Osteocyte (in vitro differentiated cells): ENCODE measurements around the gene PDE4B. TPM values are rescaled to one million over a fixed set of nuclear protein-coding genes. Genes with fewer than 3 reads are reported as not detected.

ENCODE experiments used
- DNase-seq: peaks from one replicate; pipeline ENCODE4 v3.0.0; 2021; ENCODE audit warnings: mixed read lengths; ENCODE audit not compliant: unreplicated experiment; ENCODE audit errors: extremely low spot score
- H3K27ac Mint-ChIP-seq: one replicate; pipeline ENCODE4 v1.8.0; 2021; ENCODE audit warnings: mild to moderate bottlenecking, mixed read lengths; ENCODE audit not compliant: unreplicated experiment
- H3K27me3 Mint-ChIP-seq: one replicate; pipeline ENCODE4 v1.8.0; 2021; ENCODE audit warnings: mixed read lengths; ENCODE audit not compliant: unreplicated experiment
- H3K36me3 Mint-ChIP-seq: one replicate; pipeline ENCODE4 v1.8.0; 2021; ENCODE audit warnings: mixed read lengths; ENCODE audit not compliant: unreplicated experiment
- H3K4me1 Mint-ChIP-seq: one replicate; pipeline ENCODE4 v1.8.0; 2021; ENCODE audit warnings: mixed read lengths; ENCODE audit not compliant: unreplicated experiment
- H3K4me3 Mint-ChIP-seq: one replicate; pipeline ENCODE4 v1.8.0; 2021; ENCODE audit warnings: mild to moderate bottlenecking, moderate library complexity, mixed read lengths; ENCODE audit not compliant: unreplicated experiment
- H3K9me3 Mint-ChIP-seq: one replicate; pipeline ENCODE4 v1.8.0; 2021; ENCODE audit warnings: mixed read lengths; ENCODE audit not compliant: unreplicated experiment
- total RNA-seq: library from RNA; stranded (reverse); gene quantifications from 2 replicates; pipeline ENCODE4 v1.2.1, GENCODE V29; 2021
- TF ChIP-seq, protein P1 (sequence below): fragments of 200-600 bp; sonication (generic); IDR thresholded peaks from 2 replicates; pipeline ENCODE4 v1.5.0; 2021; ENCODE audit warnings: antibody characterized with exemption, mild to moderate bottlenecking, moderate library complexity

Gene PDE4B
- total RNA-seq, 1 donor from 2014 or later: 53.1 TPM

DNA sequence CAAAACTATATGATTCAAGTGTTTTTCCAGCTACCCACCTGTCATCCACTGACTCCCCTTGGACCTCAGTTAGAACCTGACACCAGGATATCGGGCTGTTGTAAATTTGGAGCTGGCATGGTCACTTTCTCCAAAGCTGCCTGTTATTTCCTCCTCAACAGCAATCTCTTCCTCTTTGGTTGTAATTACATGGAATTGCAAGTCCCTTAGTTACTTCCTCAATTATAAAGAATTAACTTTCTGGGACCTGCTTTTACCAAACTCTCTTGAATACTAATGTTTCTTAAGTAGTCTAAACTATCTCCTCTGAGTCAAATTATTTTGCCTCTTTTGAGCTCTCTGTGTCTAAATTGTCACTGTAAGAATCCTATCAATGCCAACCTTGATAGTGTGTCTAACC is 590.9 kb downstream of the PDE4B start:
- Mint-ChIP-seq H3K4me3 (no peak overlapping the region), H3K36me3 (no peaks in the 10 kb centered on the region), H3K27me3 (no peaks in the 10 kb centered on the region), H3K27ac (no peak overlapping the region), H3K9me3 (peaks cover 13% of the 10 kb centered on the region), H3K4me1 (peaks cover 9% of the 10 kb centered on the region)
- DNase-seq: no peak
- TF ChIP-seq, protein P1, sequence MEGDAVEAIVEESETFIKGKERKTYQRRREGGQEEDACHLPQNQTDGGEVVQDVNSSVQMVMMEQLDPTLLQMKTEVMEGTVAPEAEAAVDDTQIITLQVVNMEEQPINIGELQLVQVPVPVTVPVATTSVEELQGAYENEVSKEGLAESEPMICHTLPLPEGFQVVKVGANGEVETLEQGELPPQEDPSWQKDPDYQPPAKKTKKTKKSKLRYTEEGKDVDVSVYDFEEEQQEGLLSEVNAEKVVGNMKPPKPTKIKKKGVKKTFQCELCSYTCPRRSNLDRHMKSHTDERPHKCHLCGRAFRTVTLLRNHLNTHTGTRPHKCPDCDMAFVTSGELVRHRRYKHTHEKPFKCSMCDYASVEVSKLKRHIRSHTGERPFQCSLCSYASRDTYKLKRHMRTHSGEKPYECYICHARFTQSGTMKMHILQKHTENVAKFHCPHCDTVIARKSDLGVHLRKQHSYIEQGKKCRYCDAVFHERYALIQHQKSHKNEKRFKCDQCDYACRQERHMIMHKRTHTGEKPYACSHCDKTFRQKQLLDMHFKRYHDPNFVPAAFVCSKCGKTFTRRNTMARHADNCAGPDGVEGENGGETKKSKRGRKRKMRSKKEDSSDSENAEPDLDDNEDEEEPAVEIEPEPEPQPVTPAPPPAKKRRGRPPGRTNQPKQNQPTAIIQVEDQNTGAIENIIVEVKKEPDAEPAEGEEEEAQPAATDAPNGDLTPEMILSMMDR: no peak

DNA sequence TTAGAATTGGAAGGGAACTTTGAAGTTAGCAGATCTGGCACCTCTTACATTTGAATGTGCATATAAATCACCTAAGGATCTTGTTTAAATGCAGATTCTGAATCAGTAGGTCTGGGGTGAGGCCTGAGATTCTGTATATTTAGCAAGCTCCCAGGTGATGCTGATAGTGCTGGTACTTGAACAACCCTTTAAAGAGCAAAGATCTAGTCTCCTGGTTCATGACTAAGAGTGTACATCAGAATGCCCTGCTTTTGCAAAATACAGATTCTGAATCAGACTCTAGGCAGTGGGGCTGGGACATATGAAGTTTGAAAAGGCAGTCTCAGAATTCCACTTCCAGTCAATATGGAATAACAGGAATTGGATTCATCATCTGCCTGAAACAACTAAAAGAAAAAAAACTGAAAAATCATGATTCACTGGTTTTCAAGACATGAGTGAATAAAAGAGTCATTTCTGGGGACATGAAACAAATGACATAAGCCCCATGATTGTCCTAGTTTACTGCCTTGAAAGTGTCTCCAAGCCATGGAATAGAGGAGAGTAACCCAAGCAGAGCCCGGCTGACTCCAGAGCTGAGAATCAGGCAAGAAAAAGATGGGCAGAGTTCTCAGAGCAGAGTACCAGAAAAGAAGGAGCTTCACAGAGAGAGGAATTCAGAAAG is 591.7 kb downstream of the PDE4B start:
- TF ChIP-seq, protein P1: no peak
- H3K9me3 Mint-ChIP-seq: peaks cover 13% of the 10 kb centered on the region
- H3K4me1 Mint-ChIP-seq: peaks cover 9% of the 10 kb centered on the region
- H3K36me3 Mint-ChIP-seq: no peaks in the 10 kb centered on the region
- H3K4me3 Mint-ChIP-seq: no peak overlapping the region
- DNase-seq: no peak
- H3K27ac Mint-ChIP-seq: no peak overlapping the region
- H3K27me3 Mint-ChIP-seq: no peaks in the 10 kb centered on the region

DNA sequence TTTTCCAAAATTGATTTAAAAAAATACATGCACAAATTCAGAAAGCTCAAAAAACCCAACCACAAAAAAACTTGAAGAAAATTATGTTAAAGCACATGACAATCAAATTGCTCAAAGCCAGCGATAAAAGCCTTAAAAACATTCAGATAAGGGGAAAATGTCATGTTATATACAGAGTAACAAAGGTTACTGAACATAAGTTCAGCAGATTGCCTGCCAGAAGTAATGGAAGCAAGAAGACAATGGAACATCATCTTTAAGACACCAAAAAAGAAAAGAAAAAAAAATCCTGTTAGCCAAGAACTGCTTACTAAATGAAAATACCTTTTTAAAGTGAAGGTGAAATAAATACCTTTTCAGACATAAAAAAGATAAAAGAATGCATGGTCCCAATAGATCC is 594.0 kb downstream of the PDE4B start:
- peaks cover 17% of the 10 kb centered on the region for H3K9me3 Mint-ChIP-seq

DNA sequence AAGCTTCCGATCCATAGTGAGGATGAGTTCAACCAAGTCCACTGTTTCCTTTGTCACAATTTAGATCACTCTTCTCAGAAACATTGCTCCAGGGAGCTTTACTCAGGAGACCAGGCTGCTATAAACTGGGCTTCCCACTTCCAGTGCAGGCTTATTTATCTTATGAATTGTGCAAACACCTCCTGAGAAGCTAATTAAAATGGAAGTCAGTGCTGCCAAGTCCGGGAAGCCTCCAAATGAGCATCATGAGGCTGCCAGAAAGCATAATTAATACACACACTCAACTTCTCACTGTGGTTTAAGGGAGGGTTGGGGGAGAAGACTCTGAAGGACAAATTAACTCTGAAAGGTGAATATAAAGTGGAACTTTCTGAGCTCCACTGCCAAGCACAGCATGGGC is 596.2 kb downstream of the PDE4B start:
- Mint-ChIP-seq H3K9me3 (peaks cover 17% of the 10 kb centered on the region), H3K36me3 (no peaks in the 10 kb centered on the region), H3K27ac (no peak overlapping the region), H3K4me1 (no peaks in the 10 kb centered on the region), H3K27me3 (no peaks in the 10 kb centered on the region), H3K4me3 (no peak overlapping the region)
- TF ChIP-seq, protein P1: no peak
- DNase-seq: no peak

More for the DNA sequence above, 594.0 kb downstream of the PDE4B start:
- H3K4me1 Mint-ChIP-seq: no peaks in the 10 kb centered on the region
- no peaks in the 10 kb centered on the region for H3K36me3 Mint-ChIP-seq
- no peak for DNase-seq
- H3K27ac Mint-ChIP-seq: no peak overlapping the region
- no peak overlapping the region for H3K4me3 Mint-ChIP-seq
- no peaks in the 10 kb centered on the region for H3K27me3 Mint-ChIP-seq
- TF ChIP-seq, protein P1: no peak

DNA sequence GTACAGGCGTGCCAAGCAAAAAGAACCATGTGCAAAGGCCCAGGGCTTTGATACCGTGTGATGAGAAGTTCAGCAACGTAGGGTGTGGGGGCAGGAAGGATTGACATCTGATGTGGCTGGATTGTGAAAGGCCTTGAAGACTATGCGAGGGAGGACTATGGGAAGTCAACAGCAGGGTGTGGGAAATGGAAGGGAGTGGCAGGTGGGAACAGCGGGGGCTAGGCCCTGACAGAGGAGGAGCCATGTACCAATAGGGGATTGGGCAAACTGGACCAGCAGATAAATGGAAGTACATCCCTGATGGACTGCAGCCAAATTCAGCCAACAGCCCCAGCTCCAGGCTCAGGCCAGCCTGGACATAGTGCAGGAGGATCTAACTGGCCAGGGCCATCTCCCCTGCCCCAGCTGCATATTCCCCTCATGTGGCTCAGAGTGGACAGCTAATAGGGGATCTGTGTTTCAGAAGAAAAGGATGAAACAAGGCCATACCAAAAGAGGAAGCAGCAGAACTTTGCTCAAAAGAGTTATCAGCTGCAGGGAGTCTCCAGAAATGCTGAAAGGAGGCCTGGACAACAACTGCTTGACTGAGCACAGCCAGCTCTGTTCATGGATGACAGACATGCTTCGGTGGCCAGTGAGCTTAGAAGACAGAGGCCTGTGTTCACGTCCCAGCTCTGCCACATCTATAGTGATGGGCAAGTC is 601.0 kb downstream of the PDE4B start:
- H3K9me3 Mint-ChIP-seq: peaks cover 5% of the 10 kb centered on the region
- no peak overlapping the region for H3K27ac Mint-ChIP-seq

More for the DNA sequence above, 601.0 kb downstream of the PDE4B start:
- no peak for DNase-seq
- TF ChIP-seq, protein P1: no peak
- H3K4me1 Mint-ChIP-seq: peaks cover 6% of the 10 kb centered on the region
- no peaks in the 10 kb centered on the region for H3K27me3 Mint-ChIP-seq
- no peaks in the 10 kb centered on the region for H3K36me3 Mint-ChIP-seq
- H3K4me3 Mint-ChIP-seq: no peak overlapping the region
